GM12878 (cell line): ENCODE measurements around the gene FOXO3. TPM values are rescaled to one million over a fixed set of nuclear protein-coding genes. Genes with fewer than 3 reads are reported as not detected.

Experiments
- ATAC-seq: fragments of 200-7000 bp; cut with Tn5 transposase; 3 replicates; pipeline ENCODE4 v1.9.1; 2020; ENCODE audit warnings: mild to moderate bottlenecking, moderate library complexity
- BruUV-seq: library from RNA; stranded (reverse); fragments of 400-500 nt; replicated peaks from 2 replicates; lab custom pipeline; 2021; lab: Mats Ljungman, UMichigan
- CTCF ChIA-PET: fragments of 300-600 bp; sonication (Branson Sonifier 250); formaldehyde crosslinking; extraction: SDS; loops from one replicate; lab custom pipeline; 2021; ENCODE audit warnings: inconsistent platforms; lab: Yijun Ruan, JAX
- POLR2A ChIA-PET: fragments of 350-600 bp; formaldehyde crosslinking; extraction: SDS; loops from one replicate; lab custom pipeline; 2021; ENCODE audit warnings: inconsistent platforms; lab: Charles Lee
- RAD21 ChIA-PET: fragments of 300-600 bp; sonication (Branson Sonifier 250); formaldehyde crosslinking; loops from one replicate; lab custom pipeline; 2023; ENCODE audit warnings: antibody characterized with exemption; ENCODE audit not compliant: unreplicated experiment; lab: Charles Lee
- SMC1A ChIA-PET: fragments of 300-600 bp; sonication (Branson Sonifier 250); formaldehyde crosslinking; loops from one replicate; lab custom pipeline; 2023; ENCODE audit not compliant: unreplicated experiment, uncharacterized antibody; lab: Charles Lee
- DNase-seq: peaks from one replicate; pipeline ENCODE4 v3.0.0-alpha.2; 2011; ENCODE audit warnings: low read depth, low spot score
- FAIRE-seq: peaks from 3 replicates; lab custom pipeline; 2011; peaks lifted over from hg19 to GRCh38; lab: Jason Lieb, UNC
- H2AFZ ChIP-seq: 2 replicates; pipeline ENCODE4 v1.6.0; 2011; ENCODE audit warnings: low read depth, low read length, control low read depth; ENCODE audit not compliant: control insufficient read depth
- H3K27ac ChIP-seq: 2 replicates; pipeline ENCODE4 v1.5.1; 2011; ENCODE audit warnings: control low read depth; ENCODE audit not compliant: control insufficient read depth, insufficient read depth
- H3K27me3 ChIP-seq, 2 experiments: replicated peaks in 1 of 2; 2 replicates each; pipeline versions ENCODE4 v1.6.0 to v1.6.1; 2011; ENCODE audit warnings: low read length in 1 of 2; ENCODE audit not compliant: control insufficient read depth in 2 of 2, insufficient read depth in 2 of 2
- H3K36me3 ChIP-seq, 2 experiments: 2 replicates each; pipeline ENCODE4 v1.5.1; 2011; ENCODE audit warnings: low read length in 1 of 2; ENCODE audit not compliant: control insufficient read depth in 2 of 2, insufficient read depth in 2 of 2
- H3K4me1 ChIP-seq: 2 replicates; pipeline ENCODE4 v1.6.1; 2011; ENCODE audit warnings: mild to moderate bottlenecking, low read length, moderate library complexity, mixed read lengths; ENCODE audit not compliant: control insufficient read depth, insufficient read depth
- H3K4me2 ChIP-seq: 2 replicates; pipeline ENCODE4 v1.6.0; 2011; ENCODE audit warnings: control low read depth; ENCODE audit not compliant: control insufficient read depth, insufficient read depth
- H3K4me3 ChIP-seq: fragments of 200-600 bp; sonication (generic); 2 replicates; pipeline ENCODE4 v1.5.1; 2016
- H3K79me2 ChIP-seq: 2 replicates; pipeline ENCODE4 v1.6.0; 2011; ENCODE audit warnings: low read length; ENCODE audit not compliant: control insufficient read depth, insufficient read depth
- H3K9ac ChIP-seq: 2 replicates; pipeline ENCODE4 v1.8.0; 2011; ENCODE audit warnings: low read length, control low read depth, mixed read lengths; ENCODE audit not compliant: control insufficient read depth, insufficient read depth
- H3K9me3 ChIP-seq: replicated peaks from 3 replicates; pipeline ENCODE4 v1.5.1; 2011; ENCODE audit warnings: mild to moderate bottlenecking, low read length; ENCODE audit not compliant: control insufficient read depth, insufficient read depth
- H4K20me1 ChIP-seq: 2 replicates; pipeline ENCODE4 v1.6.0; 2011; ENCODE audit not compliant: control insufficient read depth, insufficient read depth
- ATF7 ChIP-seq: fragments of 450-650 bp; IDR thresholded peaks from 2 replicates; pipeline ENCODE4 v1.6.1; 2016; ENCODE audit warnings: low read depth, mild to moderate bottlenecking
- CEBPB ChIP-seq, 2 experiments: fragments of 150-350 bp in 1 of 2; IDR thresholded peaks; 2 replicates each; pipeline ENCODE4 v1.6.1; 2012 to 2014; ENCODE audit warnings: low read depth in 2 of 2, low read length in 2 of 2, borderline replicate concordance in 1 of 2, inconsistent platforms in 1 of 2
- EP300 ChIP-seq, 2 experiments: fragments of 150-350 bp in 1 of 2; IDR thresholded peaks; 2 replicates each; pipeline ENCODE4 v1.6.1; 2011 to 2012; ENCODE audit warnings: low read depth in 2 of 2, low read length in 2 of 2, borderline replicate concordance in 1 of 2, improper control_type of control experiment in 1 of 2, inconsistent platforms in 1 of 2; ENCODE audit not compliant: control insufficient read depth in 1 of 2
- IKZF1 ChIP-seq: fragments of 450-650 bp; conservative IDR thresholded peaks from 2 replicates; pipeline ENCODE4 v1.6.1; 2017; ENCODE audit warnings: antibody characterized with exemption, mild to moderate bottlenecking
- KAT2A ChIP-seq: conservative IDR thresholded peaks from 2 replicates; pipeline ENCODE4 v1.6.1; 2011; ENCODE audit warnings: low read depth, low read length; ENCODE audit not compliant: control insufficient read depth
- KDM1A ChIP-seq: fragments of 200-600 bp; sonication (generic); IDR thresholded peaks from 2 replicates; pipeline ENCODE4 v1.6.1; 2016; ENCODE audit warnings: borderline replicate concordance
- NR2C1 ChIP-seq: fragments of 450-650 bp; IDR thresholded peaks from 2 replicates; pipeline ENCODE4 v1.6.1; 2017; ENCODE audit warnings: antibody characterized with exemption, mild to moderate bottlenecking, moderate library complexity
- POLR2A ChIP-seq: IDR thresholded peaks from 2 replicates; pipeline ENCODE4 v1.6.1; 2011; ENCODE audit warnings: low read depth, mild to moderate bottlenecking, low read length
- POU2F2 ChIP-seq: IDR thresholded peaks from 3 replicates; pipeline ENCODE4 v1.6.1; 2011; ENCODE audit warnings: low read depth, mild to moderate bottlenecking, low read length, borderline replicate concordance
- RUNX3 ChIP-seq: IDR thresholded peaks from 2 replicates; pipeline ENCODE4 v1.6.1; 2012; ENCODE audit warnings: low read length, inconsistent platforms
- SREBF2 ChIP-seq: IDR thresholded peaks from 2 replicates; pipeline ENCODE4 v1.6.1; 2012; ENCODE audit warnings: mild to moderate bottlenecking, low read length
- SRF ChIP-seq, 2 experiments: IDR thresholded peaks; 2 replicates each; pipeline ENCODE4 v1.6.1; 2011; ENCODE audit warnings: low read depth in 2 of 2, low read length in 2 of 2, mild to moderate bottlenecking in 1 of 2, moderate library complexity in 1 of 2
- STAT3 ChIP-seq: IDR thresholded peaks from 2 replicates; pipeline ENCODE4 v1.6.1; 2011; ENCODE audit warnings: low read depth, low read length, improper control_type of control experiment
- WGBS: methylation state at CpG from one replicate; pipeline ENCODE4 v1.1.6; 2016; ENCODE audit warnings: low lambda C conversion rate; ENCODE audit not compliant: insufficient replicate concordance, insufficient coverage; ENCODE audit errors: missing lambda C conversion rate; 5-methylcytosine and 5-hydroxymethylcytosine counted together
- in situ Hi-C: fragments of 300-500 bp; cut with MboI; formaldehyde crosslinking; loops from 9 replicates; pipeline ENCODE4 v1.14.3; 2018; ENCODE audit warnings: mixed read lengths
- intact Hi-C: fragments of 100-400 bp; cut with micrococcal nuclease; formaldehyde crosslinking; loops from one replicate; pipeline ENCODE4 v1.14.2; 2022; ENCODE audit not compliant: unreplicated experiment
- polyA plus RNA-seq, 11 experiments: library from polyadenylated mRNA; depleted of rRNA in 4 of 11; unstranded in 6 of 11; stranded (reverse) in 5 of 11; fragments of >200 nt; fragmentation: Nextera tagmentation in 4 of 11; fragmentation: Illumina TruSeq in 1 of 11; extraction: Ambion mirVana in 4 of 11; extraction: Trizol in 1 of 11; gene quantifications; 1 replicate in 1 of 11; 2 replicates in 10 of 11; pipeline versions ENCODE4 v1.2.1 to v1.2.3, GENCODE V29; 2011 to 2016; ENCODE audit warnings: inconsistent platforms in 2 of 11, missing spikeins in 2 of 11, low read depth in 1 of 11
- total RNA-seq, 4 experiments: library from RNA; depleted of rRNA in 3 of 4; stranded (reverse); fragments of >200 nt in 3 of 4; fragmentation: Illumina TruSeq in 1 of 4; extraction: Trizol in 1 of 4; gene quantifications; 2 replicates each; pipeline versions ENCODE4 v1.2.1 to v1.2.3, GENCODE V29; 2013 to 2021
- TF ChIP-seq, protein P1 (sequence below): fragments of 450-650 bp; IDR thresholded peaks from 2 replicates; pipeline ENCODE4 v1.6.1; 2017; ENCODE audit warnings: mild to moderate bottlenecking, moderate library complexity
- TF ChIP-seq, protein P2 (sequence below): IDR thresholded peaks from 2 replicates; pipeline ENCODE4 v1.6.1; 2012; ENCODE audit warnings: low read length, inconsistent platforms
- TF ChIP-seq, protein P3 (sequence below): fragments of 450-650 bp; IDR thresholded peaks from 2 replicates; pipeline ENCODE4 v1.6.1; 2016; ENCODE audit warnings: mild to moderate bottlenecking, moderate library complexity, borderline replicate concordance

FOXO3 gene
- total and polyA plus RNA-seq, 10 of the 15 experiments (the other 5 are each of a cell fraction or from before 2014, with no cell fraction given) = 0.82 to 4.5 (median 1.7) TPM

DNA sequence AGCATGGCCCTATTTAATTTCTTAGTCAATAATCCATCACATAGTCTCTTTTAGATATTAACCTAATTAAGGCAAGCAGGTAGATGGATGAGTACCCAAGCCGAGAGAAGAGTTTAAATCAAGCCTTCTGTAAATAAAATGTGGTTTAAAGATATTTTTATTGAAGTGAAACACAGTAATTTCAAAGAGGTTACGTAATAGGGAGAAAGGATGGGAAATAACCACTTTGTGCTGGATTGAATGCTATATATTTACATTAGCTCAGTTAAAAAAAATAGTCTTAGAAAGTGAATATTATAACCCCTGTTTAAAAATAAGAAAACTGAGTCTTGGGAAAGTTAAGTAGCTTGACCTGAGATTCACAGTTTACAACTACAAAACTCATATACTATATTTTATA lies 37.0 kb upstream of the FOXO3 start:
- intact Hi-C loops (loop anchor here (10.0 kb wide), 1 partner anchor 849 kb away; no protein-coding TSS in a partner anchor), in situ Hi-C loops (loop anchor here (10.0 kb wide), 2 partner anchors 409 to 549 kb away; no protein-coding TSS in a partner anchor)
- 93% methylated on average over 2 of the region's 2 CpGs for WGBS
- TF ChIP-seq ATF7 (no peak), EP300 (IDR thresholded peaks at IDR 0.05; ENCODE audit: borderline replicate concordance in 1 of 2, control insufficient read depth in 1 of 2, low read depth in 2 of 2, low read length in 2 of 2) (no peak), RUNX3 (no peak), IKZF1 (no peak), STAT3 (no peak), KDM1A (no peak), SRF (IDR thresholded peaks at IDR 0.05; ENCODE audit: low read depth in 2 of 2, low read length in 2 of 2) (no peak), NR2C1 (no peak), SREBF2 (no peak), POU2F2 (no peak), KAT2A (no peak), POLR2A (no peak), CEBPB (IDR thresholded peaks at IDR 0.05; ENCODE audit: borderline replicate concordance in 1 of 2, low read depth in 2 of 2, low read length in 2 of 2) (no peak)
- TF ChIP-seq, protein P1, sequence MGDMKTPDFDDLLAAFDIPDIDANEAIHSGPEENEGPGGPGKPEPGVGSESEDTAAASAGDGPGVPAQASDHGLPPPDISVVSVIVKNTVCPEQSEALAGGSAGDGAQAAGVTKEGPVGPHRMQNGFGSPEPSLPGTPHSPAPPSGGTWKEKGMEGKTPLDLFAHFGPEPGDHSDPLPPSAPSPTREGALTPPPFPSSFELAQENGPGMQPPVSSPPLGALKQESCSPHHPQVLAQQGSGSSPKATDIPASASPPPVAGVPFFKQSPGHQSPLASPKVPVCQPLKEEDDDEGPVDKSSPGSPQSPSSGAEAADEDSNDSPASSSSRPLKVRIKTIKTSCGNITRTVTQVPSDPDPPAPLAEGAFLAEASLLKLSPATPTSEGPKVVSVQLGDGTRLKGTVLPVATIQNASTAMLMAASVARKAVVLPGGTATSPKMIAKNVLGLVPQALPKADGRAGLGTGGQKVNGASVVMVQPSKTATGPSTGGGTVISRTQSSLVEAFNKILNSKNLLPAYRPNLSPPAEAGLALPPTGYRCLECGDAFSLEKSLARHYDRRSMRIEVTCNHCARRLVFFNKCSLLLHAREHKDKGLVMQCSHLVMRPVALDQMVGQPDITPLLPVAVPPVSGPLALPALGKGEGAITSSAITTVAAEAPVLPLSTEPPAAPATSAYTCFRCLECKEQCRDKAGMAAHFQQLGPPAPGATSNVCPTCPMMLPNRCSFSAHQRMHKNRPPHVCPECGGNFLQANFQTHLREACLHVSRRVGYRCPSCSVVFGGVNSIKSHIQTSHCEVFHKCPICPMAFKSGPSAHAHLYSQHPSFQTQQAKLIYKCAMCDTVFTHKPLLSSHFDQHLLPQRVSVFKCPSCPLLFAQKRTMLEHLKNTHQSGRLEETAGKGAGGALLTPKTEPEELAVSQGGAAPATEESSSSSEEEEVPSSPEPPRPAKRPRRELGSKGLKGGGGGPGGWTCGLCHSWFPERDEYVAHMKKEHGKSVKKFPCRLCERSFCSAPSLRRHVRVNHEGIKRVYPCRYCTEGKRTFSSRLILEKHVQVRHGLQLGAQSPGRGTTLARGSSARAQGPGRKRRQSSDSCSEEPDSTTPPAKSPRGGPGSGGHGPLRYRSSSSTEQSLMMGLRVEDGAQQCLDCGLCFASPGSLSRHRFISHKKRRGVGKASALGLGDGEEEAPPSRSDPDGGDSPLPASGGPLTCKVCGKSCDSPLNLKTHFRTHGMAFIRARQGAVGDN = no peak
- TF ChIP-seq, protein P2, sequence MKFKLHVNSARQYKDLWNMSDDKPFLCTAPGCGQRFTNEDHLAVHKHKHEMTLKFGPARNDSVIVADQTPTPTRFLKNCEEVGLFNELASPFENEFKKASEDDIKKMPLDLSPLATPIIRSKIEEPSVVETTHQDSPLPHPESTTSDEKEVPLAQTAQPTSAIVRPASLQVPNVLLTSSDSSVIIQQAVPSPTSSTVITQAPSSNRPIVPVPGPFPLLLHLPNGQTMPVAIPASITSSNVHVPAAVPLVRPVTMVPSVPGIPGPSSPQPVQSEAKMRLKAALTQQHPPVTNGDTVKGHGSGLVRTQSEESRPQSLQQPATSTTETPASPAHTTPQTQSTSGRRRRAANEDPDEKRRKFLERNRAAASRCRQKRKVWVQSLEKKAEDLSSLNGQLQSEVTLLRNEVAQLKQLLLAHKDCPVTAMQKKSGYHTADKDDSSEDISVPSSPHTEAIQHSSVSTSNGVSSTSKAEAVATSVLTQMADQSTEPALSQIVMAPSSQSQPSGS = no peak
- TF ChIP-seq, protein P3, sequence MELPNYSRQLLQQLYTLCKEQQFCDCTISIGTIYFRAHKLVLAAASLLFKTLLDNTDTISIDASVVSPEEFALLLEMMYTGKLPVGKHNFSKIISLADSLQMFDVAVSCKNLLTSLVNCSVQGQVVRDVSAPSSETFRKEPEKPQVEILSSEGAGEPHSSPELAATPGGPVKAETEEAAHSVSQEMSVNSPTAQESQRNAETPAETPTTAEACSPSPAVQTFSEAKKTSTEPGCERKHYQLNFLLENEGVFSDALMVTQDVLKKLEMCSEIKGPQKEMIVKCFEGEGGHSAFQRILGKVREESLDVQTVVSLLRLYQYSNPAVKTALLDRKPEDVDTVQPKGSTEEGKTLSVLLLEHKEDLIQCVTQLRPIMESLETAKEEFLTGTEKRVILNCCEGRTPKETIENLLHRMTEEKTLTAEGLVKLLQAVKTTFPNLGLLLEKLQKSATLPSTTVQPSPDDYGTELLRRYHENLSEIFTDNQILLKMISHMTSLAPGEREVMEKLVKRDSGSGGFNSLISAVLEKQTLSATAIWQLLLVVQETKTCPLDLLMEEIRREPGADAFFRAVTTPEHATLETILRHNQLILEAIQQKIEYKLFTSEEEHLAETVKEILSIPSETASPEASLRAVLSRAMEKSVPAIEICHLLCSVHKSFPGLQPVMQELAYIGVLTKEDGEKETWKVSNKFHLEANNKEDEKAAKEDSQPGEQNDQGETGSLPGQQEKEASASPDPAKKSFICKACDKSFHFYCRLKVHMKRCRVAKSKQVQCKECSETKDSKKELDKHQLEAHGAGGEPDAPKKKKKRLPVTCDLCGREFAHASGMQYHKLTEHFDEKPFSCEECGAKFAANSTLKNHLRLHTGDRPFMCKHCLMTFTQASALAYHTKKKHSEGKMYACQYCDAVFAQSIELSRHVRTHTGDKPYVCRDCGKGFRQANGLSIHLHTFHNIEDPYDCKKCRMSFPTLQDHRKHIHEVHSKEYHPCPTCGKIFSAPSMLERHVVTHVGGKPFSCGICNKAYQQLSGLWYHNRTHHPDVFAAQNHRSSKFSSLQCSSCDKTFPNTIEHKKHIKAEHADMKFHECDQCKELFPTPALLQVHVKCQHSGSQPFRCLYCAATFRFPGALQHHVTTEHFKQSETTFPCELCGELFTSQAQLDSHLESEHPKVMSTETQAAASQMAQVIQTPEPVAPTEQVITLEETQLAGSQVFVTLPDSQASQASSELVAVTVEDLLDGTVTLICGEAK = no peak

More for the DNA sequence above, 37.0 kb upstream of the FOXO3 start:
- no peaks in the 10 kb centered on the region for H3K9me3 ChIP-seq
- SMC1A ChIA-PET = interaction anchor here (1.4 to 1.7 kb wide), 3 partner anchors 18 to 546 kb away, joined by 3 to 6 read pairs (median 4); no protein-coding TSS in a partner anchor
- H3K9ac ChIP-seq = no peak overlapping the region
- no peak overlapping the region for H2AFZ ChIP-seq
- no peak overlapping the region for H3K4me3 ChIP-seq
- H3K36me3 ChIP-seq = no peaks in the 10 kb centered on the region
- RAD21 ChIA-PET = interaction anchor here (0.6 to 1.6 kb wide), 2 partner anchors 19 to 541 kb away, joined by 3 read pairs; no protein-coding TSS in a partner anchor
- H3K79me2 ChIP-seq = no peaks in the 10 kb centered on the region
- no peaks in the 10 kb centered on the region for H4K20me1 ChIP-seq
- H3K27ac ChIP-seq = no peak overlapping the region
- no TSS peak for BruUV-seq
- POLR2A ChIA-PET = no interaction called here
- H3K4me1 ChIP-seq = no peaks in the 10 kb centered on the region
- ATAC-seq (no peak), FAIRE-seq (no peak), DNase-seq (no peak)
- H3K4me2 ChIP-seq = no peak overlapping the region
- H3K27me3 ChIP-seq = peaks cover 0 to 2% of the 10 kb centered on the region in 2 experiments; a peak in 2 of 4 replicates
- CTCF ChIA-PET = interaction anchor here (1.0 to 2.1 kb wide), 10 partner anchors 19 to 549 kb away, joined by 3 to 7 read pairs (median 3); no protein-coding TSS in a partner anchor
